CD4-positive, alpha-beta T cell treated with Interleukin-2 at 100 ng/mL for 4 hours (primary cell): ENCODE results near the gene NEDD4L.

Experiments used
- DNase-seq: peaks from one replicate; pipeline ENCODE4 v3.0.0-alpha.2; 2020; ENCODE audit warnings: low spot score

The NEDD4L gene

GRCh38 chr18:58213440-58213839 is 169.4 kb downstream of the NEDD4L start:
- no peak for DNase-seq

- no peak for DNase-seq
These were observed 171.0 kb downstream of the NEDD4L start for GRCh38 chr18:58215011-58215410.

DNA sequence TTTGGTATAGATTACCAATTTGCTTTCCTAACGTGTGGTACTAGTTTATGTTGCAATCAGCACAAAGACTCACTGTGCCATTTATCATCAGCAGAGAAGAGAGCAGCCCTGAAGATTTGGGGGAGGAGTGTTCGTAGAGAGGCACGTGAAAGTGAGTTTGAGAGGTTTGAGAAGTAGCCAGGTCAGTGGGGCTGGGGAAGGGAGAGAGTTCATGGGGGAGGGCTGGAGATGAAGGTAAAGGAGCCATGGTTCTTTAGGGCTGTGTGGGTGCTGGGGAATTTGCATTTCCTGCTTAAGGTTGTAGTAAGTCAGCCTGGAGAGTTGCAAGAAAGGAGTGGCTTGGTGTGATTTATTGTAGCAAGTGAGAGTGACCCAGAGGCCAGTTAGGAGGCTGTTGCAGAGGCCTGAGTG is 172.1 kb downstream of the NEDD4L start:
- DNase-seq = no peak

DNA sequence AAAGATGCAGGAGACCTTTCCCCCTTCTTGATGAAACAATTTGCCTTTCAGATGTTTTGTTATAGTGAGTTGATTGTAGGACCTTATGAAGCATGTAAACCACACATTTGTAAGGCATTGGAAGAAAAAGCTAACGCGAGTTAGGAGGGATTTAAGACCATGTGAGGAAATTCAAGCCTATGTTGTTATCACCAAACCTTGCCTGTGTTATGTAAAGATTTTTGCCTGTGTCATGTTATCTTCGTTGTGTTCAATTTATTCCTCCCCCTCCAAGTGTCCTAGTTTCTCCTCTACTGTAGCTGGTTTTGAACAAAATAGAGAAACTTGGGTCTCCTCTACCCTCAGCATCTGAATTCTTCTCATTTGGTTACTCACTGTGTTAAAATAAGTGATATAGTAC is 173.0 kb downstream of the NEDD4L start:
- no peak for DNase-seq

GRCh38 chr18:58218117-58218516 is 174.1 kb downstream of the NEDD4L start:
- no peak for DNase-seq

GRCh38 chr18:58221060-58221725 is 177.2 kb downstream of the NEDD4L start:
- DNase-seq = no peak

DNA sequence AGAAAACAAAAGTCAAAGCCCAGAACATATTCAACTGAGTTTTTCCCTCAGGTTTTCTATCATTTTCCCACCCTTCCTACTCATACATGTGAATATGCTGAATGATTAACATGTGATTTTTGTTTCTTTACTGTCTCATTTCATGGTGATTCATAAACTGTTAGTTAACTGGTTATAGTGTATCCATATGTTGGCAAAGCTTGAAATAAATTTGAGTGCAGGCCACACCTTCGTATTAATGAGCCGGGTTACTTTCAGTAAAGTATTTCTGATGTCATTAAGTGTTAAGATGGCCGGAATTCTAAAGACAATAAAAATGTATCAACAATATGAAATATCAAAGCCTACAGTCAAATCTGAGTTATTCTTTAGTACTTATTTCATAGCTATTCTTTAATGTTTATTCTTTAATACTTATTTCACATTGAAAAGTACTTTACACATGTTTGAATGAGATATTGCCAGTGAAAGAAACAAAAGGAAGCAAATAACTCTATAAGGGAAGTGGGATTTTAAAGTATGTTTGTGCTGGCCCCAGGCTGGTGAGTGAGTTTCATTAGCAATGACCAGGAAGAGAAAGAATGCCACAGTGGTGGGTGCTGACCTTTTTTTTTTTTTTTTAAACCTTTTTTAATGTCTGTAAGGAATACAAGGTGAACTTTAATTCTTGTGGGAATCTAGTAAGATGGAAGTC is 178.6 kb downstream of the NEDD4L start:
- no peak for DNase-seq

DNA sequence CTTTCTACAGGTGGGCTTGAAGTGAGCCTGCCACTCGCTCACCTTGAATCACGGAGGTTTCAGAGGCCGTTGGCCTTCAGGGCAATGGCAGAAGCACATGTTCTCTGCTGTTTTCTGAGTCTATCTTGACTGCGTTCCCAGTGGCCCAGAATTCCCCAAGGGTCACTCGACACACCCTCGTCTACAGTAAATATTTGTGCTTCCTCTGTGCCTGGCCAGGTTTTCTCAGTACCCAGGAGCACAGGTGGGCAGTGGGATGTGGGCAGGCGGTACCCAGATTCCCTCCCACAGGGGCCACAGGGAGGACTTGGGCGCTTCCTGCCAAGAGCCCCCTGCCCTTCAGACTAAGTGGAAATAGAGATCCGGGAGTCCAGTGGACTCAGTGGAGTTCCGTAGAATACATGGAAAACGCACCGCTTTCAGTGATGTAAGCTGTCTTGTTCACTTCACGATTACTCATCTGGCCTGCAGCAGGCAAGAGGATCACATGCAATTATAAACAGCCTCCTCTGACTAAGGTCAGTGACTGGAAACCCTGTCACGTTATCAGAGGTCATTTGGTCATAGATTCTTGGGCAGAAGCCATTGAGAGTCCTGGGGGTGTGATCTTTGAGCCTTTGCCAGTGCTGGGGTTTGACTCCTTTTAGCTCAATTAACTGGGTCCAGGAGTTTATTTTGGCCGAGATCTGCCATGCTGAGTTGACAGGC is 179.8 kb downstream of the NEDD4L start:
- no peak for DNase-seq

DNA sequence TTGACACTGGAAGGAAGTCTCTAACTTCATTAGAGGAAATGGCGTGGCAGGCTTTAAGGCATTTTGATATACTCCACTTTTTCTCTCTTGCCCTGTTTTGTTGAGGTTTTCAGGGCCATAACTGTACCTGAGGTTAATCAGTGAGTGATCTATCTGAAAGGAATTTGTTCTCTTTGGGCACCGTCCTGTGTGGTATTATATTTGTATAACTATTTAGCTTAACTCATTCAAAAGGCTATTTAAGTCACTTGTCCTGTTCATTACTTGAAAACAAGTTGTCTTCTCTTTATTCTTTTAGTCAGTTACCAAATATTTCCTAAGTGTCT is 180.4 kb downstream of the NEDD4L start:
- no peak for DNase-seq

GRCh38 chr18:58225101-58225500 is 181.1 kb downstream of the NEDD4L start:
- no peak for DNase-seq

DNA sequence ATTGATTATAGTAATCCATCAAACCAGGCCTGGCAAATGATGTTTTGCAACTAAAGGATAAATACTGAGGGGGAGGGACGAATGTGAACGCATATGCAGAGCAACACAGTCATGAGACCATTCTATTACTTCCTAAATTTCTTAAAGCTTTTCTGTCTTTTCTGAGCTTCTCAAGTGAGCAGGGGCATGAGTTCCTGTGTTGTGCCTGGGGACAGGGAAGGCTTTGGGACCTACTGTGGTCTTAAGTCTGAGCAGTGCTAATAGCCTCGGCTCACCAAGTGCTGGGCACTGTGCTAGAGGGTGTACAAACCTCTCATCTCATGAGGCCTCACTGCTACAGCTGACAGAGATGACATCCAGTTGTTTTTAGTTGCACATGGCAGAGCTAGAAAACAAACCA is 182.4 kb downstream of the NEDD4L start:
- no peak for DNase-seq

DNA sequence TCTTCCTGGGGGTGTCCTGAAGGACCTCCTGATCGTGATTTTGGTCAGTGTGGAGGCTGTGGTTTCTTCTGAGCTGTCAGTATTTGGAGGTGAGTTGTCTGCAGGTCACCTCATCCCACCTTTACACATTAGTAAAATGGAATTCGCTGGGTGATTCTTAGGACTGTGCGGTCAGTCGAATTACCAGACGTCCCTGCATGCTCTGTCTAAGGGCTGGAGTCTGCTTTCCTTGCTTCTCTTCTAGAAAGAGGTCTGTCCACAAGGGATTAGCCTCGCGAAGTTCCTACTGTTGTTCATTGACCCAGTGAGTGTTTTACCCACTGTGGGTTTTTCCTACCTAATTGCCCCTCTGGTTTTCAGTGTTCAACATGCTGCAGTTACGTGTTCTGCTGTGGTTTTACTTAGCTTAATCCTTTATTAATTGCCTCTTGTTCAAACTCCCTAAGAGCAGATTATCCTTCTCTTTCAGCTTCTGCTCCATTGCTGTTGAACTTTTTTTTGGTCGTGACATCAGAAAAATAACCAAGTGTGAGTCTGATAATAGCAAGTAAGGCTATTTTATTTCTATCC is 183.4 kb downstream of the NEDD4L start:
- DNase-seq = no peak

DNA sequence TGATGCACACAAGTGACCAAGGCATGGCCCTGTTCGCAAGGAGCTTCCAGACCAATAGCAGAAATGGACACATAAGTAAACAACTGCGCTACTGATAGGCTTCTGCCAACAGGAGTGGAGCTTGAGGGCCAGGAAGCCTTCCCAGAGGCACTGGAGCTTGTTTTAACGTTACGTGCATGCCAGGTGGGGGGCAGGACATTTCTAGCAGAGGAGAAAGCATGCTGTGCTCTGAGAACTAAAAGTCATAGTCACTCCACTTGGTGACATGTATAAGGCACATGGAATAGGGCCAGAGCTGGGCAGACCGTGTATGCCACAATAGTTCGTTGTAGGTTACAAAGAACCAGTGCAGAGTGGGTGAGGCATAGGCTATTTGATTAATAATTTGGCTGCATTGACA is 184.2 kb downstream of the NEDD4L start:
- no peak for DNase-seq

GRCh38 chr18:58228762-58229161 is 184.7 kb downstream of the NEDD4L start:
- no peak for DNase-seq

- no peak for DNase-seq
These were observed 185.1 kb downstream of the NEDD4L start for GRCh38 chr18:58229162-58229561.

DNA sequence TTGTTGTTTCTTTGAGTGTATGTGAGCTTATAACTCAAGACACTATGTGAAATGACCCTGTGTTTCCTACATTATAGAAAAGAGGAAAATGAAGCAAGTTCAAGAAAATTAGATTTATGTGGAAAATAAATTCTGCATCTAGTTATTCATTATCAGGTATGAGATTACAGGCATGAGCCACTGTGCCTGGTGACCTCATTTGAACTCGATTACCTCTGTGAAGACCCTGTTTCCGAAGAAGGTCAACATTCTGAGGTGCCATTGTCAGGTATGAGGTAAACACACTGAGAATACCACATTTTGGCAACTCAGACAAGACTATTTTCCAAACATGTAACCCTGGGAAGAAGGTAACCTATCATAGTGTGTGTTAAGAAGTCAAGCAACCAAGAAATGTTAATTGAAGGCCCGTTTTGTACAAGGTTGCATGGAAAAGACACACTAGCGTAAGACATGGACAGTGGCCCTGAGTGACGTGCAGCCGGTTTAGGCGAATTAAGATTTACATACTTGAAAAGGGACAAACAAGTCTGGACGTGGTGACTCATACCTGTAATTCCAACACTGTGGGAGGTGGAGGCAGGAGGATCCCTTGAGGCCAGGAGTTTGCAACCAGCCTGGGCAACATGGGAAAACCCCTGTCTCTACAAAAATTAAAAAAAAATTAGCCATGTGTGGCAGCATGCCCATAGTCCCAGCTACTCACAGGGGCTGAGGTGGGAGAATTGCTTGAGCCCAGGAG is 186.6 kb downstream of the NEDD4L start:
- DNase-seq = no peak

GRCh38 chr18:58231930-58232329 is 187.9 kb downstream of the NEDD4L start:
- no peak for DNase-seq

- DNase-seq = no peak
These were observed 188.6 kb downstream of the NEDD4L start for GRCh38 chr18:58232668-58233067.

DNA sequence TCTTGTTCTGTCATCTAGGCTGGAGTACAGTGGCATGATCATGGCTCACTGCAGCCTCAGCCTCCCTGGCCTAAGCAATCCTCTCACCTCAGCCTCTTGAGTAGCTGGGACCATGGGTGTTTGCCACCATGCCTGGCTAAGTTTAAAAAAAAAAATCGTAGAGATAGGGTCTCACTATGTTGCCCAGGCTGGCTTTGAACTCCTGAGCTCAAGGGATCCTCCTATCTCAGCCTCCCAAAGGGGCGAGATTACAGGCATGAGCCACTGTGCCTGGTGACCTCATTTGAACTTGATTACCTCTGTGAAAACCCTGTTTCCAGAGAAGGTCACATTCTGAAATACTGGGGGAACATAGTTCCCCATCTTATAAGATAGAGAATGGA is 190.3 kb downstream of the NEDD4L start:
- DNase-seq = no peak

- no peak for DNase-seq
These were observed 191.0 kb downstream of the NEDD4L start for GRCh38 chr18:58235001-58235436.

DNA sequence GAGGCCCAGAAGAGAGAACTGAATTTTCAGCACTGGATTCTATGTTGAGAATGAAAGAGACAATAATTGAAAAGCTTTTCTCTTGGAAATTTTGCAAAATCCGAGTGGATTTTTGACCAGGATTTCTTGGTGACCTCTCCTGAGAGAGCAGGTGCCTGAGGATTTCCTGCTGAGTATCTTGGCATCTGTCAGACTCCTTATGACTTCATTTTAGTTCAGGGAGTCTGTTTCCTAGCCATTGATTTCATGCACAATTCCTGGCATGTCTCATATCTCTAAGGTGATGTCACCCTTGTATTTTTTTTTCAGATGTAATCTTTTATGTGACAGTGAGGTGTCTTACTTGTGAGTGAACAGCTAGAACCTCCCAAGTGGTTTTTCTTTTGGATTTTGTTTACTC is 195.9 kb downstream of the NEDD4L start:
- DNase-seq = no peak

GRCh38 chr18:58241026-58241679 is 197.1 kb downstream of the NEDD4L start:
- DNase-seq = no peak
